OCI-LY7 (cell line): ENCODE measurements around the gene GCLM.

ENCODE experiments used
- EZH2phosphoT487 ChIP-seq: fragments of 200-600 bp; sonication (generic); IDR thresholded peaks from 2 replicates; pipeline ENCODE4 v1.6.1; 2018; ENCODE audit warnings: low read depth, borderline replicate concordance, mild to moderate bottlenecking, mixed run types, antibody characterized with exemption, low read length, moderate library complexity, mixed read lengths
- TF ChIP-seq, protein P1 (sequence below): fragments of 200-600 bp; sonication (generic); conservative IDR thresholded peaks from 2 replicates; pipeline ENCODE4 v1.5.1; 2014; ENCODE audit warnings: mild to moderate bottlenecking, antibody characterized with exemption, low read length, moderate library complexity, mixed read lengths

DNA sequence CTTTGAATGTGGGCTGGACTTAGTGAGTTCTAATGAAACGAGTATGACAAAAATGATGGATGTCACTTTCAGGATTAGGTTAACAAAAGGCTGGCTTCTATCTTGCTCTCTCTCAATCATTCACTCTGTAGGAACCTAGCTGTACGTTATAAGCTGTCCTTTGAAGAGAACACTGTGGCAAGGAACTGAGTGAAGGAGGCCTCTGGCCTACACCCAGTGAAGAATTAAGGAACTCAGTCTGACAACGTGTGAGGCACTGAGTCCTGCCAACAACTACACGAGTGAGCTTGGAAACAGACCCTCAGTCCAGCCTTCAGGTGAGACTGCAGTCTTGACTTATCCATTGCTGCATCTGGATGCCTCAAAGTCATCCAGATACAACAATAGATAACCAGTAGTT is 27.0 kb downstream of the GCLM start:
- TF ChIP-seq, protein P1, sequence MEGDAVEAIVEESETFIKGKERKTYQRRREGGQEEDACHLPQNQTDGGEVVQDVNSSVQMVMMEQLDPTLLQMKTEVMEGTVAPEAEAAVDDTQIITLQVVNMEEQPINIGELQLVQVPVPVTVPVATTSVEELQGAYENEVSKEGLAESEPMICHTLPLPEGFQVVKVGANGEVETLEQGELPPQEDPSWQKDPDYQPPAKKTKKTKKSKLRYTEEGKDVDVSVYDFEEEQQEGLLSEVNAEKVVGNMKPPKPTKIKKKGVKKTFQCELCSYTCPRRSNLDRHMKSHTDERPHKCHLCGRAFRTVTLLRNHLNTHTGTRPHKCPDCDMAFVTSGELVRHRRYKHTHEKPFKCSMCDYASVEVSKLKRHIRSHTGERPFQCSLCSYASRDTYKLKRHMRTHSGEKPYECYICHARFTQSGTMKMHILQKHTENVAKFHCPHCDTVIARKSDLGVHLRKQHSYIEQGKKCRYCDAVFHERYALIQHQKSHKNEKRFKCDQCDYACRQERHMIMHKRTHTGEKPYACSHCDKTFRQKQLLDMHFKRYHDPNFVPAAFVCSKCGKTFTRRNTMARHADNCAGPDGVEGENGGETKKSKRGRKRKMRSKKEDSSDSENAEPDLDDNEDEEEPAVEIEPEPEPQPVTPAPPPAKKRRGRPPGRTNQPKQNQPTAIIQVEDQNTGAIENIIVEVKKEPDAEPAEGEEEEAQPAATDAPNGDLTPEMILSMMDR = no peak
- no peak for TF ChIP-seq EZH2phosphoT487
